CD4-positive, CD25-positive, alpha-beta regulatory T cell (primary cell): Measurements from ENCODE around the gene AMER3. TPM values are rescaled to one million over a fixed set of nuclear protein-coding genes. Genes with fewer than 3 reads are reported as not detected.

ENCODE experiments used
- ATAC-seq, 2 donors: fragments of 150-1000 bp; cut with Tn5 transposase; one replicate each; pipeline ENCODE4 v1.10.0; 2021; ENCODE audit warnings: low read depth in 2 of 2, moderate number of reproducible peaks in 2 of 2, moderate library complexity in 1 of 2
- DNase-seq, 3 donors: peaks; one replicate each; pipeline versions ENCODE4 v3.0.0 to v3.0.0-alpha.2; 2012 to 2022; ENCODE audit warnings: mixed read lengths in 1 of 3
- H3K27ac ChIP-seq: one replicate; pipeline ENCODE4 v1.7.0; 2013; ENCODE audit warnings: mild to moderate bottlenecking, low read length; ENCODE audit not compliant: insufficient read depth, poor library complexity, severe bottlenecking
- H3K27me3 ChIP-seq: one replicate; pipeline ENCODE4 v1.7.0; 2013; ENCODE audit warnings: low read length; ENCODE audit not compliant: control insufficient read depth, insufficient read depth
- H3K36me3 ChIP-seq: one replicate; pipeline ENCODE4 v1.7.0; 2013; ENCODE audit warnings: mild to moderate bottlenecking, low read length, moderate library complexity; ENCODE audit not compliant: control insufficient read depth, insufficient read depth
- H3K4me1 ChIP-seq: 2 replicates; pipeline ENCODE4 v1.7.0; 2013; ENCODE audit warnings: mild to moderate bottlenecking, low read length; ENCODE audit not compliant: insufficient read depth, control insufficient read depth, poor library complexity, severe bottlenecking
- H3K4me3 ChIP-seq: one replicate; pipeline ENCODE4 v1.7.0; 2013; ENCODE audit warnings: low read depth, mild to moderate bottlenecking, low read length, moderate library complexity
- H3K9me3 ChIP-seq, 2 experiments: 1 replicate in 1 of 2; 2 replicates in 1 of 2; pipeline ENCODE4 v1.7.0; 2013; ENCODE audit warnings: low read length in 2 of 2, mild to moderate bottlenecking in 1 of 2, moderate library complexity in 1 of 2; ENCODE audit not compliant: control insufficient read depth in 2 of 2
- H3K27ac Mint-ChIP-seq, 3 donors: one replicate each; pipeline ENCODE4 v1.8.0; 2020 to 2022; ENCODE audit warnings: mild to moderate bottlenecking in 3 of 3, mixed read lengths in 3 of 3, moderate library complexity in 2 of 3
- H3K27me3 Mint-ChIP-seq: one replicate; pipeline ENCODE4 v1.8.0; 2022; ENCODE audit warnings: mild to moderate bottlenecking, mixed read lengths
- H3K36me3 Mint-ChIP-seq: one replicate; pipeline ENCODE4 v1.8.0; 2020; ENCODE audit warnings: mixed read lengths
- H3K4me1 Mint-ChIP-seq, 4 donors: one replicate each; pipeline ENCODE4 v1.8.0; 2020 to 2022; ENCODE audit warnings: mixed read lengths in 4 of 4, mild to moderate bottlenecking in 1 of 4
- H3K4me3 Mint-ChIP-seq, 4 donors: one replicate each; pipeline ENCODE4 v1.8.0; 2020 to 2022; ENCODE audit warnings: mild to moderate bottlenecking in 4 of 4, mixed read lengths in 4 of 4, moderate library complexity in 3 of 4
- H3K9me3 Mint-ChIP-seq, 7 donors: one replicate each; pipeline ENCODE4 v1.8.0; 2020 to 2022; ENCODE audit warnings: mixed read lengths in 7 of 7, mild to moderate bottlenecking in 3 of 7, moderate library complexity in 2 of 7
- polyA plus RNA-seq, 4 donors: library from polyadenylated mRNA; unstranded; fragments of 300-500 nt; fragmentation: Illumina TruSeq; gene quantifications; one replicate each; pipeline ENCODE4 v1.2.3, GENCODE V29; 2021
- total RNA-seq: library from RNA; stranded (reverse); gene quantifications from one replicate; pipeline ENCODE4 v1.2.3, GENCODE V29; 2022

The AMER3 gene
- total and polyA plus RNA-seq, 5 donors from 2014 or later = not detected

- H3K27me3 Mint-ChIP-seq = peaks cover 16% of the 10 kb centered on the region
- H3K27ac Mint-ChIP-seq = no peak overlapping the region
- H3K27me3 ChIP-seq = no peaks in the 10 kb centered on the region
- H3K4me1 Mint-ChIP-seq = peaks cover 0 to 2% (median 0%) of the 10 kb centered on the region in 4 donors
- no peaks in the 10 kb centered on the region for H3K36me3 ChIP-seq
- H3K9me3 Mint-ChIP-seq = no peaks in the 10 kb centered on the region
- no peak overlapping the region for H3K27ac ChIP-seq
- no peaks in the 10 kb centered on the region for H3K9me3 ChIP-seq
- H3K36me3 Mint-ChIP-seq = no peaks in the 10 kb centered on the region
- H3K4me3 ChIP-seq = no peak overlapping the region
- no peaks in the 10 kb centered on the region for H3K4me1 ChIP-seq
- DNase-seq = no peak
- H3K4me3 Mint-ChIP-seq = no peak overlapping the region
- ATAC-seq = no peak
These were observed 8.1 kb downstream of the AMER3 start for GRCh38 chr2:130763405-130763804.

- H3K36me3 ChIP-seq = no peaks in the 10 kb centered on the region
- Mint-ChIP-seq H3K27ac (no peak overlapping the region), H3K4me3 (no peak overlapping the region), H3K4me1 (peaks cover 0 to 2% (median 0%) of the 10 kb centered on the region in 4 donors), H3K9me3 (no peaks in the 10 kb centered on the region), H3K36me3 (no peaks in the 10 kb centered on the region), H3K27me3 (peaks cover 7% of the 10 kb centered on the region)
- no peaks in the 10 kb centered on the region for H3K27me3 ChIP-seq
- H3K4me1 ChIP-seq = no peaks in the 10 kb centered on the region
- ATAC-seq = no peak
- H3K9me3 ChIP-seq = no peaks in the 10 kb centered on the region
- no peak overlapping the region for H3K4me3 ChIP-seq
- DNase-seq = no peak
- no peak overlapping the region for H3K27ac ChIP-seq
These were observed 8.9 kb downstream of the AMER3 start for GRCh38 chr2:130764035-130764820.

GRCh38 chr2:130764821-130765115, 9.4 kb downstream of the AMER3 start:
- no peak overlapping the region for H3K4me3 Mint-ChIP-seq
- DNase-seq = no peak
- Histone ChIP-seq H3K27ac (no peak overlapping the region), H3K36me3 (no peaks in the 10 kb centered on the region), H3K9me3 (no peaks in the 10 kb centered on the region), H3K27me3 (no peaks in the 10 kb centered on the region), H3K4me1 (no peaks in the 10 kb centered on the region), H3K4me3 (no peak overlapping the region)
- H3K9me3 Mint-ChIP-seq = no peaks in the 10 kb centered on the region
- peaks cover 0 to 2% (median 0%) of the 10 kb centered on the region in 4 donors for H3K4me1 Mint-ChIP-seq
- no peaks in the 10 kb centered on the region for H3K36me3 Mint-ChIP-seq
- H3K27ac Mint-ChIP-seq = no peak overlapping the region
- H3K27me3 Mint-ChIP-seq = peaks cover 7% of the 10 kb centered on the region
- ATAC-seq = no peak

GRCh38 chr2:130765464-130765863, 10.1 kb downstream of the AMER3 start:
- H3K9me3 ChIP-seq = no peaks in the 10 kb centered on the region
- H3K36me3 Mint-ChIP-seq = no peaks in the 10 kb centered on the region
- H3K27ac ChIP-seq = no peak overlapping the region
- no peaks in the 10 kb centered on the region for H3K4me1 ChIP-seq
- H3K9me3 Mint-ChIP-seq = peaks cover 0 to 1% (median 0%) of the 10 kb centered on the region in 7 donors
- ATAC-seq (no peak), DNase-seq (no peak)
- H3K36me3 ChIP-seq = no peaks in the 10 kb centered on the region
- H3K27me3 Mint-ChIP-seq = peaks cover 7% of the 10 kb centered on the region
- no peak overlapping the region for H3K27ac Mint-ChIP-seq
- no peak overlapping the region for H3K4me3 Mint-ChIP-seq
- H3K4me3 ChIP-seq = no peak overlapping the region
- no peaks in the 10 kb centered on the region for H3K27me3 ChIP-seq
- peaks cover 0 to 2% (median 0%) of the 10 kb centered on the region in 4 donors for H3K4me1 Mint-ChIP-seq

- no peak for DNase-seq
- H3K4me1 ChIP-seq = no peaks in the 10 kb centered on the region
- no peaks in the 10 kb centered on the region for H3K27me3 ChIP-seq
- Mint-ChIP-seq H3K36me3 (no peaks in the 10 kb centered on the region), H3K9me3 (peaks cover 0 to 1% (median 0%) of the 10 kb centered on the region in 7 donors), H3K27me3 (peaks cover 5% of the 10 kb centered on the region), H3K4me3 (no peak overlapping the region), H3K27ac (no peak overlapping the region), H3K4me1 (peaks cover 0 to 2% (median 0%) of the 10 kb centered on the region in 4 donors)
- ATAC-seq = no peak
- no peaks in the 10 kb centered on the region for H3K9me3 ChIP-seq
- H3K4me3 ChIP-seq = no peak overlapping the region
- no peak overlapping the region for H3K27ac ChIP-seq
- H3K36me3 ChIP-seq = no peaks in the 10 kb centered on the region
These were observed 10.7 kb downstream of the AMER3 start for GRCh38 chr2:130766037-130766436.

- H3K27me3 ChIP-seq = no peaks in the 10 kb centered on the region
- ATAC-seq = no peak
- H3K4me3 Mint-ChIP-seq = no peak overlapping the region
These were observed 11.5 kb downstream of the AMER3 start for GRCh38 chr2:130766711-130767407.

GRCh38 chr2:130767408-130767775, 12.1 kb downstream of the AMER3 start:
- Mint-ChIP-seq H3K9me3 (peaks cover 0 to 1% (median 0%) of the 10 kb centered on the region in 7 donors), H3K27ac (no peak overlapping the region), H3K36me3 (no peaks in the 10 kb centered on the region), H3K4me3 (no peak overlapping the region), H3K4me1 (peaks cover 0 to 2% (median 0%) of the 10 kb centered on the region in 4 donors), H3K27me3 (no peaks in the 10 kb centered on the region)
- no peak overlapping the region for H3K27ac ChIP-seq
- no peaks in the 10 kb centered on the region for H3K36me3 ChIP-seq
- no peaks in the 10 kb centered on the region for H3K27me3 ChIP-seq
- H3K9me3 ChIP-seq = no peaks in the 10 kb centered on the region
- no peaks in the 10 kb centered on the region for H3K4me1 ChIP-seq
- ATAC-seq (no peak), DNase-seq (no peak)
- no peak overlapping the region for H3K4me3 ChIP-seq

More at GRCh38 chr2:130766711-130767407, 11.5 kb downstream of the AMER3 start:
- Mint-ChIP-seq H3K27ac (no peak overlapping the region), H3K27me3 (no peaks in the 10 kb centered on the region), H3K4me1 (peaks cover 0 to 2% (median 0%) of the 10 kb centered on the region in 4 donors), H3K9me3 (peaks cover 0 to 1% (median 0%) of the 10 kb centered on the region in 7 donors), H3K36me3 (no peaks in the 10 kb centered on the region)
- no peak overlapping the region for H3K27ac ChIP-seq
- H3K4me1 ChIP-seq = no peaks in the 10 kb centered on the region
- H3K9me3 ChIP-seq = no peaks in the 10 kb centered on the region
- no peak overlapping the region for H3K4me3 ChIP-seq
- H3K36me3 ChIP-seq = no peaks in the 10 kb centered on the region
- DNase-seq = no peak
